ENCODE measurements around the gene LONP2. TPM values are rescaled to one million over a fixed set of nuclear protein-coding genes. Genes with fewer than 3 reads are reported as not detected.

LONP2 gene
- total and polyA plus RNA-seq, 10 of the 15 experiments (the other 5 are each of a cell fraction or from before 2014, with no cell fraction given), result 8.3 to 48.0 (median 34.8) TPM

DNA sequence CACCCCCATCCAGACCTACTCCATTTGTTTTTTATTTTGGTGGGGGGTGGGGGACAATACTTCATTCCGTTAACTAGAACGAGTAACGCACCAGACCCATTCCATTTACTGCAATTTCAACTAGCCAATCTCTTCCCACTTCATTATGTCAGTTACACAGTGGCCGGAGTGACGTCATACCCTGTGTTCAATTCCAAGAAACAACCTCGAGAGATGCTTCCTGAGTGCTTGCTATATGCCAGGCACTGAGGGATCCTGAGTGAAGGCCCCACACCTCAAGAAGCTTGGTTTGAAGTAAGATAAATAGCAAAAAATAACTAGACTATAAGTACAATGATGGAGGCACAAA is 150.2 kb downstream of the LONP2 start:
- ChIA-PET RAD21 (ENCODE audit: unreplicated experiment) (no interaction called here), SMC1A (ENCODE audit: uncharacterized antibody, unreplicated experiment) (interaction anchor here (0.7 to 1.0 kb wide), 2 partner anchors 11 to 18 kb away, joined by 3 to 4 read pairs; no protein-coding TSS in a partner anchor), POLR2A (no interaction called here), CTCF (interaction anchor here (0.6 to 0.9 kb wide), 2 partner anchors 15 to 236 kb away, joined by 3 to 4 read pairs; no protein-coding TSS in a partner anchor)
- Histone ChIP-seq H3K4me2 (ENCODE audit: control insufficient read depth, insufficient read depth) (no peak overlapping the region), H4K20me1 (ENCODE audit: control insufficient read depth, insufficient read depth) (no peaks in the 10 kb centered on the region), H3K79me2 (ENCODE audit: control insufficient read depth, insufficient read depth, low read length) (no peaks in the 10 kb centered on the region), H3K27ac (ENCODE audit: control insufficient read depth, insufficient read depth) (no peak overlapping the region), H3K9me3 (replicated peaks; ENCODE audit: control insufficient read depth, insufficient read depth, low read length) (no peaks in the 10 kb centered on the region), H3K4me3 (no peak overlapping the region), H3K36me3 (ENCODE audit: control insufficient read depth in 2 of 2, insufficient read depth in 2 of 2, low read length in 1 of 2) (no peaks in the 10 kb centered on the region), H3K9ac (ENCODE audit: control insufficient read depth, insufficient read depth, low read length) (no peak overlapping the region), H3K27me3 (replicated peaks in 1 of 2; ENCODE audit: control insufficient read depth in 2 of 2, insufficient read depth in 2 of 2, low read length in 1 of 2) (no peaks in the 10 kb centered on the region), H3K4me1 (ENCODE audit: control insufficient read depth, insufficient read depth, low read length) (no peaks in the 10 kb centered on the region), H2AFZ (ENCODE audit: control insufficient read depth, low read depth, low read length) (no peak overlapping the region)
- no TSS peak for BruUV-seq (replicated peaks)
- FAIRE-seq (no peak), ATAC-seq (no peak), DNase-seq (ENCODE audit: low read depth, low spot score) (no peak)
- in situ Hi-C loops (cut with MboI), result no loop called here
- WGBS (ENCODE audit: insufficient coverage, insufficient replicate concordance, low lambda C conversion rate, missing lambda C conversion rate), result 71% methylated on average over 6 of the region's 6 CpGs
- intact Hi-C loops (cut with micrococcal nuclease; ENCODE audit: unreplicated experiment), result no loop called here
- TF ChIP-seq MYC (IDR thresholded peaks at IDR 0.05; ENCODE audit: insufficient read depth, insufficient read length, insufficient replicate concordance, low read length, severe bottlenecking) (no peak), CHD1 (IDR thresholded peaks at IDR 0.05; ENCODE audit: low read depth, low read length) (no peak), SMAD5 (IDR thresholded peaks at IDR 0.05; ENCODE audit: low read depth) (no peak), MEF2A (IDR thresholded peaks at IDR 0.05; ENCODE audit: insufficient read depth, low read depth, low read length) (no peak)
- TF ChIP-seq, protein P1, sequence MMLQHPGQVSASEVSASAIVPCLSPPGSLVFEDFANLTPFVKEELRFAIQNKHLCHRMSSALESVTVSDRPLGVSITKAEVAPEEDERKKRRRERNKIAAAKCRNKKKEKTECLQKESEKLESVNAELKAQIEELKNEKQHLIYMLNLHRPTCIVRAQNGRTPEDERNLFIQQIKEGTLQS (IDR thresholded peaks at IDR 0.05; ENCODE audit: borderline replicate concordance, extremely low read depth, low read depth, low read length), result no peak
- TF ChIP-seq, protein P2, sequence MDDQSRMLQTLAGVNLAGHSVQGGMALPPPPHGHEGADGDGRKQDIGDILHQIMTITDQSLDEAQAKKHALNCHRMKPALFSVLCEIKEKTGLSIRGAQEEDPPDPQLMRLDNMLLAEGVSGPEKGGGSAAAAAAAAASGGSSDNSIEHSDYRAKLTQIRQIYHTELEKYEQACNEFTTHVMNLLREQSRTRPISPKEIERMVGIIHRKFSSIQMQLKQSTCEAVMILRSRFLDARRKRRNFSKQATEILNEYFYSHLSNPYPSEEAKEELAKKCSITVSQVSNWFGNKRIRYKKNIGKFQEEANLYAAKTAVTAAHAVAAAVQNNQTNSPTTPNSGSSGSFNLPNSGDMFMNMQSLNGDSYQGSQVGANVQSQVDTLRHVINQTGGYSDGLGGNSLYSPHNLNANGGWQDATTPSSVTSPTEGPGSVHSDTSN (IDR thresholded peaks at IDR 0.05; ENCODE audit: insufficient replicate concordance, low read depth, low read length), result no peak
